Left kidney (tissue), 2 donors: ENCODE data around the gene E2F2. TPM values are rescaled to one million over a fixed set of nuclear protein-coding genes. Genes with fewer than 3 reads are reported as not detected.
"Not testable (repeated sequence)": the region's sequence is repeated elsewhere in the genome, so short reads cannot be mapped to it uniquely, and the experiment has no call there.

Source experiments
- DNase-seq: peaks from one replicate; pipeline ENCODE4 v3.0.0-alpha.2; 2013
- polyA plus RNA-seq: library from polyadenylated mRNA; unstranded; fragments of 120-200 nt; gene quantifications from one replicate; pipeline ENCODE4 v1.2.1, GENCODE V29; 2013; ENCODE audit not compliant: insufficient read length

The E2F2 gene
- polyA plus RNA-seq, 1 donor, result 5.9 TPM

DNA sequence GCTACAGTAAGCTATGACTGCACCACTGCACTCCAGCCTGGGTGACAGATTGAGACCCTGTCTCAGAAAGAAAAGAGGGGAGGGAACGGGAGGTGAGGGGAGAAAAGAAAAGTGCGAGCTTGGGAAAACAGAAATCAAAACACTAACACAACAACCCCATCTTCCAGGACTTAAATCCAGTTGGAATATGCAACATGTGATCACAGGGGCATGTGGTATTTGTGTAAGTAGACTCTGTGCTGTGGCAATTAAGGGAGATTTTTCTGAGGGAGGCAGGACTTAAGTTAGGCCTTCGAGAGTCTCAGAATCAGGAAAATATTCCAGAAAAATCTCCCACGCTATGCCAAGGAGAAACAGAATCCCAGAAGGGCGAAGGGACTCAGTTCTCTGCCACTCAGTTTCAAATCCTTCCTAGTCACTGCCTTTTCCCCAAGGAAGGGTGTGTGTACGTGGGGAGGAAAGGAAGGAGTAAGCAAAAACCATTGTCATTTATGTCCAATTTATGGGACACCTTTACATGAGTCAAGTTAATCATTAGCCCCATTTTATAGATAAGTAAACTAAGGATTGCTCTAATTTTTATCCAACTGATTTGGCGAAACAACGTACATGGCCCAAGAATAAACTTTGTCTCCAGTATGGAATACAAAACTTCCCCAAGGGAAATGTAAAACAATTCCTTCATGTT, 16.0 kb upstream of the E2F2 start:
- DNase-seq, result no peak

DNA sequence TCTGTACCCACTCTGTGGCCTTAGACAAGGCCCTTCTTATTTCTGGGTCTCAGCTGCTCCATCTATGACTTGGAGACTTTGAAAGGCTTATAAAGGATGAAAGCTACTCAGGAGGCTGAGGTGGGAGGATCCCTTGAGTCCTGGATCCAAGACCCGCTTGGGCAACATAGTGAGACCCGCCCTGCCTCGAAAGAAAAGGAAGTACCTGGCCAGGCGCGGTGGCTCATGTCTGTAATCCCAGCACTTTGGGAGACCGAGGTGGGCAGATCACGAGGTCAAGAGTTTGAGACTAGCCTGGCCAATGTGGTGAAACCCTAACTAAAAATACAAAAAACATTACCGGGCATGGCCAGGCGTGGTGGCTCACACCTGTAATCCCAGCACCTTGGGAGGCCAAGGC, 14.8 kb upstream of the E2F2 start:
- DNase-seq, result no peak

- DNase-seq, result peak; percentile 86
Measured at GRCh38 chr1:23544444-23545389, 13.7 kb upstream of the E2F2 start.

DNA sequence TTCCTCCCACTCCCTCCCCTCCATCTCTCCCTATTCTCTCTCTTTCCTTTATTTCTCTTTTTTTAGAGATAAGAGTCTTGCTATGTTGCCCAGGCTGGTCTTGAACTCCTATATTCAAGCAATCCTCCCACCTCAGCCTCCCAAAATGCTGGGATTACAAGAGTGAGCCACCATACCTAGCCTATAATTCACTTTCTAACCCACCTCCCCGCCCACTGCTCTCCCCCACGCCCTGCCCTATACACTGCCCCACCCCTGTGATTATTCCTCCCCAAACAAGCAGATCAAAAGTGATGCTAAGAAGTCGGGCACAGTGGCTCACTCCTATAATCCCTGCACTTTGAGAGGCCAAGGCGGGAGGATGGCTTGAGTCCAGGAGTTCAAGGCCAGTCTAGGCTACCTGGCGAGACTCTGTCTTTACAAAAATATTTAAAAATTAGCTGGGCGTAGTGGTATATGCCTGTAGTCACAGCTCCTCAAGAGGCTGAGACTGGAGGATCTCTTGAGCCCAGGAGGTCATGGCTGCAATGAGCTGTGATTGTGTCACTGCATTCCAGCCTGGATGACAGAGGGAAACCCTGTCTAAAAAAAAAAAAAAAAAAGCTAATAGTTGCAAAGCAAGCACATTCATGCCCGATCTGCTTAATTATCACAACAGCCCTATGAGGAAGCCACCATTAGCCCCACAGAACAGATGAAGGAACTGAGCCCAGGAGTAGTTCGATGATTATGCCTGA, 12.8 kb upstream of the E2F2 start:
- no peak for DNase-seq

DNA sequence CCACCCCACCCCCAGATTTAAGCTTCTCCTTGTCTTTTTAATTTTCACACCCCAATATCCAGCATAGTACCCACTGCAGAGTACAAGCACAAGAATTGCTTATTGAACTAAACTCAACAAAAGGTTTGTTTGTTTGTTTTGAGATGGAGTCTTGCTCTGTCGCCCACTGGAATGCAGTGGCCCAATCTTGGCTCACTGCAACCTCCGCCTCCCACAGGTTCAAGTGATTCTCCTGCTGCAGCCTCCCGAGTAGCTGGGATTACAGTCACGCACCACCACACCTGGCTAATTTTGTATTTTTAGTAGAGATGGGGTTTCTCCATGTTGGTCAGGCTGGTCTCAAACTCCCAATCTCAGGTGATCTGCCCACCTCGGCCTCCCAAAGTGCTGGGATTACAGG, 11.9 kb upstream of the E2F2 start:
- DNase-seq, result not testable (repeated sequence)

GRCh38 chr1:23539698-23540266, 8.7 kb upstream of the E2F2 start:
- peak; percentile 91 for DNase-seq

- no peak for DNase-seq
Measured at GRCh38 chr1:23537296-23537973, 6.4 kb upstream of the E2F2 start.

GRCh38 chr1:23533246-23534023, 2.4 kb upstream of the E2F2 start:
- no peak for DNase-seq

GRCh38 chr1:23531562-23532094, 595 bp upstream of the E2F2 start:
- no peak for DNase-seq

GRCh38 chr1:23530087-23530746, 816 bp downstream of the E2F2 start:
- DNase-seq, result no peak

DNA sequence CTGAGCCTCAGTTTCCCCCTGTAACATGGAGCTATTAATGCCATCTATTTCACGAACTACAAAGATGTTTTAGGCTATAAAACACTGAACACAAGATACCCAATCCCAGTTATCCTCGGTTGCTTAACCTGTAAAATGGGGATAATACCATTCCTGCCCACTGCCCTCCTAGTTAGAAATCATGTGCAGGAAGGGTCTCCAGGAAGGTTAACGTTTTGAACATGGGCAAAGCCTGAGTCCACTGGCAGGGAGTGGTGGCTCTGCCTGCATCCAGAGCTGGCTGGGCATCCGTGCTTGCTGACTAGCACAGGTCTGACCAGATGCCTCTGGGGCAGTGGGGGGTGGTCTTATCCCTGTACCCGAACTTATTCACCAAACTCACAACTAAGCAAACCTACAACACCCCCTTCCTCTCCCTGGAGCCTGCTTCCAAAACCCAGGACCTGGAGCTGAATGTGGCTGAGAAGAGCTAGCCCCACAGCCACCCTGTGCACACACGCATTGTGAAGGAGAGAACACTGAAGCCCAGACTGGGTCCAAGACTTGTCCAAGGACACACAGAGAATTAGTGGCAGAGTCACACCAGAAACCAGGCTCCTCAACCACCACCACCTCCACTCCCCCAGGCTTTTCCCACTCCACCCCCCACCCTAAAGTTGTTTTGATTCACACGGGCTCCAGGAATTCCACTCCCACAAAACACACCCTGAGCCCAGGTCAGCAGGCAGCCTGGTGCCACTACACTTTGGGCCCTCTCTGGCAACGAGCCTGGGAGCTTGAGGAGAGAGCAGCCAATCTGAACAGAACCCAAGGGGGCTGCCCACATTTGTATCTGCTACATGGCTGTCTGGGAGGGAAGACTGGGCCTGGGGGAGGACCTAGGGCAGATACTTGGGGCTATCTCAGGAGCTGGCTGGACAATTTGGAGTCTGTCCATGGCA, 1.6 kb downstream of the E2F2 start:
- no peak for DNase-seq

- DNase-seq, result no peak
Measured at GRCh38 chr1:23528250-23528978, 2.6 kb downstream of the E2F2 start.

GRCh38 chr1:23527900-23528249, 3.2 kb downstream of the E2F2 start:
- no peak for DNase-seq

DNA sequence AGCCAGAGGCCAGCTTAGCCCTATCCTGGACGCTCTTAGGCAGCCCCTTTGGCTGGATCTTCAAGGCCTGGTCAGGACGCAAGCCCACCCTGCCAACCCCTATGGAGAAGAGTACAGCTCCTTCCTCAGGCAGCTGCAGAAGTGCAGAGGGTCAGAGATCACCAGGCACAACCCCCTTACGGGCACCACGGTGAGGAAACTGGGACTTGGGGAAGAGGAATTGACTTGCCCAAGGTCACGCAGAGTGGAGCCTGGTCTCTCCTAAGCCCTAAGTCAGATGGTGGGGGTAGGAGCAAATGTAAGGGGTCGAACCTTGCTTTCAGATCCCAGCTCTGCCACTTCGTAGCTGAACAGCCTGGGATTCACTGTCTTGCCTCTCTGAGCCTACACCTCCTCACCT, 3.7 kb downstream of the E2F2 start:
- DNase-seq, result no peak

DNA sequence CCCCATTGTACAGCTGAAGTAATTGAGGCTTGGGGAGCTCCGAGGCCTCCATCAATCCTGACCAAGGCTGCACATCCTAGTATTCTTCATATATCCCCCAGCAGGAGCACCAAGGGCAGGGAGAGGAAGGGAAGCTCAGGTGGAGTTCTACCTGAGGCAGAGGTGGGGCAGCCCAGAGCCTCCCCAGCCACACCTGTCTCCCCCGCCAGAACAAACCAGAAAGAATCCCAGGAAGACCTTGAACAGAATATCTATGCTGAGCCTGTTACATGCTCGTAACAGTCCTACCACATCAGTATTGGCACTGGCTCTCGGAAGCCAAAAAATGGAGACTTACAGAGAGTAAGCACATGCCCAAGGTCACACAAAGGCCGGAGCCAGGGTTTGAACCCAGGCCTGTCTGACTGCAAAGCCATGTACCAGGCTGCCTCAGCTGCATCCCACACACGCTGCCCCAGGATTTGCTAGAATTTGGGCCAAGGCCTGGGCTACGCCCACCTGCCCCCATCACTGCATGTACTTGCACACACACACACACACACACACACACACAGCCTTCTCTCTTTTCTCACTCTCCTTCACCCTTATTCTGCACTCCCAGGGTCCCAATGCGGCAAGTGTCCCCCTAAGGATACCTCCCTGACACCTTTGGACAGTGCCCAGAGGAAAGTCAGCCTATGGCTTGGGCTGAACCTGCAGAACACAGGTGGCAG, 4.5 kb downstream of the E2F2 start:
- no peak for DNase-seq

DNA sequence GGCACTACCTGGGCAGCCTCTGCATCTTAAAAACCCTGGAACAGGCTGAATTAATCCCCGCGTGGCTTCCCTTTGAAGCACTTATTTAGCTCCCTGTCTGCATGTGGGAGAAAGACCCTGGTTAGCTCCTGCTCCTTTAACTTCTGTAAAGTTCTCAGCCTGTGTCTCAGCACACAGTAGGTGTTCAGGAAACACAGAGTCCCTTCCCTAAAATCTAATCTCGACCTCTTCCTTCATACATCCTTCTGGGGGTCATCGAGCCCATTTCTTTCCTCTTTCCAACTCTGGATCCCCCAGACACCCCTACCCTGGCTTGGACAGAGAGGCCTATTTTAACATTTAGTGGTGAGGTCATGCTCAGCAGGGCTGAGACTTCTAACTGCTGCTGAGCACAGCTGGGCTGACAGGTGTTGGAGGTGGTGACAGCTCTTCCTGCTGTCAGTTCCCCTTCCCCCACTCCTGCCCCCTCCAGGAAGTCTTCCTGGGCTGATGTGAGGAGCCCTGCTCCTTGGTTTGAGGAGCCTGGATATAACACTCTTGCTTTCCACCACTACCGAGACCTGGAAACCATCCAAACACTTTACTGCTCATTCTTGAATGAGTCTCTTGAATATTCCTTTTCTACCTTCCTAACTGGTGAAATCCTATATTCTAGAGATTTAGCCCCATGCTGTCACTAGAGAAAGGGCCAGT, 5.3 kb downstream of the E2F2 start:
- DNase-seq, result no peak
